GM18873 (cell line): ENCODE data around the gene NR4A1.

Source experiments
- ATAC-seq: cut with Tn5 transposase; IDR thresholded peaks from one replicate; pipeline ENCODE4 v1.9.1; 2021; ENCODE audit warnings: mild to moderate bottlenecking, moderate library complexity, moderate number of reproducible peaks; ENCODE audit not compliant: unreplicated experiment, low FRiP score

NR4A1 gene

DNA sequence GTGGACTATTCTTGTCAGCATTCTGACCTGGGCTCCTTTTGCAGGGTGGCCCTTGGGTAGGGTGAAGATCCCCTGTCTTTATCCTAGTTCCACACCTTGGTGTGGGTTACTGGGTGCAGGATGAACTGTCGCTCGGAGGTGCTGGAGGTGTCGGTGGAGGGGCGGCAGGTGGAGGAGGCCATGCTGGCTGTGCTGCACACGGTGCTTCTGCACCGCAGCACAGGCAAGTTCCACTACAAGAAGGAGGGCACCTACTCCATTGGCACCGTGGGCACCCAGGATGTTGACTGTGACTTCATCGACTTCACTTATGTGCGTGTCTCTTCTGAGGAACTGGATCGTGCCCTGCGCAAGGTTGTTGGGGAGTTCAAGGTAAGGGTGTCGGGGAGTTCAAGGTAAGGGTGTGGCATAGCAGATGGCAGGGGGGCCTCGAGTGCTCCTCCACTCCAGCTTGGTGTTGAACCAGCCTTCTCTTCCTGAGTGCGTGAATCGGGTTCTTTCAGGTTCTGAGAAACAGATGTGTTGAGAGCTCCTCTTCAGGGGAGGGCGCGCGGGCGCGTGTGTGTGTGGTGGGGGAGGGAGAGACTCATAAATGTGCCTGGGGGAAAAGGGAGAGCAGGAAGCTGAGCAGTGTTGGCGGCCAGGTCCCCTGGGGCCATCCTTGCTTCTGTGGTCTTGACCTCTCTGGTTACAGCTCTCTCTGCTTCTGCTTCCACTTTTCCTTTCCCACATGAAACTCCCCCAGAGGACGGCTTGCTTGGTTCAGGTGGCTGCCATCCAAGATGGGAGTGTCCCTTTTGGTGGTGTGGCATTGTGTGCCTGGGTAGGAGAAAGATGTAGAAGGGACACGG lies 22.5 kb downstream of the NR4A1 start:
- no peak for ATAC-seq

DNA sequence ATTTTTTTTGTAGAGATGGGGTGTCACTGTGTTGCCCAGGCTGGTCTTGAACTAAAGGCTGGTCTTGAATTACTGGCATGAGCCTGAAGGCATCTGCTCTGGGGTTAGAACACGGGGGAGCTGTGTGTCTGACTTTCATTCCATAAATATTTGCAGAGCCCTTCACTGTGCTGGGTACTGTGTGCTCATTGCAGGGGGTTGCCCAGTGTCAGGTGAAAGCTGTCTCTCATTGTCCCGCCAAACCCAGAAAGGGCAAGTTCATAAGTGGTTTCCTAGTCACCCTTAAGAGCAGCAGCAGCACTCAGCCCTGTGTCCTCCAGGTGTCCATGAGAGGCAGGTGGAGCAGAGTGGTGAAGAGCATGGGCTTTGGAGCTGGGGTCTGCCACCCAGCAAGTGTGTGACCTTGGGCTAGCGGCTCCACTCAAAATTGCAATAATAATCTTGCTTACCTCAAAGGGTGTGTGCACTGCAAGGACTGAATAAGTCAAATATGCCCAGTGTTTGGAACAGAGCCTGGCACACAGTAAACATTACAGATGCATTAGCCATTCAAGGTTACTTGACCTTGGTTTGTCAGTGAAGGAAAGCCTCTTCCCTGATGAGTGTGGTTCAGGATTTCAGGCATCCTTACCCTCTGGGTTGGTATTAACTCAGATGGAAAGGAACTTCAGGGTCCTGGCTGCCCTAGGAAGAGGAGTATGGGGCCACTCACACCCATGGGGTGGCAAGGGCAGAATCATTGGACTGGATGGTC lies 23.9 kb downstream of the NR4A1 start:
- no peak for ATAC-seq

DNA sequence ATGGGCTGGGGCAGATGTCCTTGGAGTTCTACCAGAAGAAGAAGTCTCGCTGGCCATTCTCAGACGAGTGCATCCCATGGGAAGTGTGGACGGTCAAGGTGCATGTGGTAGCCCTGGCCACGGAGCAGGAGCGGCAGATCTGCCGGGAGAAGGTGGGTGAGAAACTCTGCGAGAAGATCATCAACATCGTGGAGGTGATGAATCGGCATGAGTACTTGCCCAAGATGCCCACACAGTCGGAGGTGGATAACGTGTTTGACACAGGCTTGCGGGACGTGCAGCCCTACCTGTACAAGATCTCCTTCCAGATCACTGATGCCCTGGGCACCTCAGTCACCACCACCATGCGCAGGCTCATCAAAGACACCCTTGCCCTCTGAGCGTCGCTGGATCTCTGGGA lies 25.6 kb downstream of the NR4A1 start:
- no peak for ATAC-seq

DNA sequence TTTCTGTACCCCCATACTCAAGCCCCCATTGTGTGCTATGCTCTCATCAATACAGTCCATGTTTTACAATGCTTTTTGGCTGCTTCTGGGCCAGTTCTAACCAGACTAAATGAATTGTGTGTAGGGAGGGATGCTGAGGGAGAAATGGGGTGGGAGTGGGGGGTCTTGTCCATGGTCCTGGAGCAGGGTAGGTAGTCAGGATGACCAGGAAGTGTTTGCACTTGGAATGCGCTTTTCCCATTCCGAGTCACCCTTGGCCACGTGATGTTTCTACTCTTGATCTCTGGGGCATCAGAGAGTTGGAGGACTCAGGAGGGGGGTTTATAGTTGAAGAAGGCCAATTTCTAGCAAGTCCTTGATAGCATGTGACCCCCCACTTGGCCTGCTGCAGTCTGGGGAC lies 27.0 kb downstream of the NR4A1 start:
- ATAC-seq, result no peak

DNA sequence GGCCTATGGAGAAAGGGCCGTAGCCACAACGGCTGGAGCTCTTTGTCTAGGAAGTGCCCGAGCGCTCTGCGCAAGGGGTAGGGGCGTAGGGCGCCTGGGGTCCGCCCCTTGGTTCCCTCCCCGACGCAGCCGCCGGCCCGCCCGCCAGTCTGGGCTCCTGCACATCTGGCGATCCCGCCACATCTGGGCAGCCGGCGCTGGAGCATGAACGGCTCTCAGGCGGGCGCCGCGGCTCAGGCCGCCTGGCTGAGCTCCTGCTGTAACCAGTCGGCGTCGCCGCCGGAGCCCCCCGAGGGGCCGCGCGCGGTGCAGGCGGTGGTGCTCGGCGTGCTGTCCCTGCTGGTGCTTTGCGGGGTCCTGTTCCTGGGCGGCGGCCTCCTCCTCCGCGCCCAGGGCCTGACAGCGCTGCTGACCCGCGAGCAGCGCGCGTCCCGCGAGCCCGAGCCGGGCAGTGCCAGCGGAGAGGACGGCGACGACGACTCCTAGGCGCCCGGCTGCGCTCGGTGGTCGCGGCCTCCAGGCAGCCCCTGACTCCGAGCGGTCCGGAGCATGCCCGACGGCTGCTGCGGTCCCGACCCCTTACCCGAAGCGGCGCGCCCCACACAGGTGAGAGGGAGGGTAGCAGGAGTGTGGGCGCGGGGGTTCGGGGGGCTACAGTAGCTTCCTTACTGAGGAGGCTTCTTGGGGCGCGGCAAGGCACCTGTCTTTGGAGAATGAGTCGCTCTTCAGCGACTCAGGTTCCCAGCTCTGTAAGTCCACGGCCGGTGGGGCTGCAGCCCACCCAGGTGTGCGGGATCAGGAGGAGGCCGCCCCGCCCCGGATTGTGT lies 28.5 kb downstream of the NR4A1 start, which contains the start of gene SMIM41:
Gene SMIM41, plus strand, starts transcription at position 129 of the 827 bp plus-strand sequence. Its CDS starts 76 bp downstream, at position 205.
- ATAC-seq, result no peak

DNA sequence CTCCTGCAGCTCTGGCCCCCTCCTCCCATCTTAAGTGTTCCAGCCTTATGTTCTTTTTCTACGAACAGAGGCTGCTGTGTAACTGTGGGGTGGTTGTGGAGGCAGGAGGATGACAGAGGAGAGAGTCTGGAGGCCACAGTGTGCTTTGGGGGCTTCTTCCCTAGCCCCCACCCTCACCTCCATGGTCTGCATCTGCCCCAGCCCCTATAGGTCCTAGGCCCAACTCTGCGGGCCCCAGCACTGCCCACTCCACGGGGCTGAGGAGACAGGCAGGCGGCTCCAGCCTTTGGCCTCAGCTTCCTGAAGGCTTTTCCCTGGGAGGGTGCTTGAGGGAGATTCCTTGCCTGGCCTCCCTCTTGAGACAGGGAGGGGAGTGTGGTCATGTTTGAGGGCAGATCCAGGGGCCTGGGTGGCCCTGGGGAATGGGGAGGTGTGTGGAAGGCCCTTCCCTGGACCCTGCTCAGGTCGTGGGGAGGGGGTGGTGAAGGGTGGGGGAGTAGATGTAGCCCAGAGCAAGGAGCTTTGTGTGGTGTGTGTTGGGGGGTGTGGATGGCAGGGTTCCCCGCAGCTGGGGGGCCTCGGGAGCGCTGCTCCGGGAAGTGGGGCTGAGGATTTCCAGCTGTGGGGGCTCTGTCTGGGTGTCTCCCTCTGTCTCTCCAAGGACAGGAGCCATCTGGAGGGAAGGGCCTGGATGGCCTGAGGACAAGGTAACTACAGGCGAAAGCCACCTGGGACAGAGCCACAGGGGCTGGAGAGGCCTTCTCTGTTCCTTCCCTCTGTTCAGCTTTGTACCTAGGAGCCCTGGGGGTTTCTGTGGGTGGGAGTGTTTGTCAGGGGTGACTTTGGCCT lies 29.4 kb downstream of the NR4A1 start:
- no peak for ATAC-seq

DNA sequence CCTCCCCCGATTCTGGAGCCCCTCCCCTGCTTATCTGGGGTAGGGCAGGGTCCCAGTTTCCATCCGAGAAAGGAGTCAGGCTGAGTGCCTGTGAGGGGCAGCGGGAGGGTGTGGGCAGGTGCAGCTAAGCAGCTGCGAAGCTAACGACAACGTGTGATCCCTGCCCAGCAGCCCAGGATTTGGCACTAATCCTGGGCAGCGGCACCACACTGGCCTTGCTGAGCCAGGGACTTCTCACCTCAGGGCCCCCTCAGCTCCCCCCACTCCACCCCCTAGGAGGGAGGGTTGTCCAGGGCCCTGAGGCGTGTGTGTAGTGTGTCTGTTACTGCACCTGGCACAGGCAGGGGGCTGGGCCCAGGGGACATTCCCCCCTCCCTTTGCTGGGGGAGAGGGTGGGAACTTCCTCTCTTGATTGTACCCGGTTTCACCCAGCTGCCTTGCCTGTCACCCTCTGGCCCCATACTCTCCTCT lies 30.1 kb downstream of the NR4A1 start:
- no peak for ATAC-seq

DNA sequence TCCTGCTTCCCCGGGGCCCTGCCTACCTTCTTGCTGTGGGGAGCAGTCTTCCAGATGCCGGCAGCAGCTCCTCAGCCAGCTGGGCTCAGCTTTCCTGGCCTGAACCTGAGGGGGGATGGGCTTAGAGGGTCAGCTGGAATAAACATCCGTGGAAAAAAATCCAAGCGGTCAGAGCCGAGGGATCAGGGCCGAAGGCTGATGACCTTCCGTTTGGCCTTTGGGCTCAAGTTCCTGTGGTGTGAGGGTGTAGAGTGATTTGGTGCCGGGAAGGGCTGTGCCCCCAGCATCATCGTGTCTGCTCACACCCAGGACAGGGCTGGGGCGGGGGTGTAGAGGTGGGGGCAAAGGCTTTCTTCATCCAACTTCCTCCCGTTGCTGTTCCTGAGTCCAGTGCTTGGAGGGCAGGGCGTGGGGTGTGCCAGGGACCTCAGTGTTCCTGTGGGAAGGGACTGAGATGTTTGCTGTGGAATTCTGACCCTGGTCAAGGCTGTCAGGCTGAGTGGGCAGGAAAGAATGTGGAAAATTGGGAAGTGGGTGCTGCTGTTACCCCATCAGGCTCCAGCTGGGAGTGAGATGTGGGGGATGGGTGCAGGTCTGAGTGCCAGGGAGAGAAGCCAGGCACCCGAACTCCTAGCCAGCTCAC lies 30.9 kb downstream of the NR4A1 start:
- no peak for ATAC-seq

DNA sequence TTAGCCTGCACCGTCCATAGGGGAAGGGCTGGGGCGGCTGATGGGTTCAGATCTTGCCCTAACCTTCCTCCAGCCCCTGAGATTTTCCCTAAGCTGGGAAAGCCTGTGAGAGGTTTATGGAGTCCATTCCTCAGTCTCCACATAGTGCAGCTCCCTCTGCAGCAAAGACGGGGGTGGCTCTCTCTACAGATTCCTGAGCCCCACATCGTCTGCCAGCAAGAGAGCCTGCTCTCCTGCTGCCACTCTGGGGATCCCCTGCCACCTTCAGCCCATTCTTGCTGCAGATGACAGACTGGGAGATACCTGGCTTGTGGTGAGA lies 31.4 kb downstream of the NR4A1 start:
- no peak for ATAC-seq

DNA sequence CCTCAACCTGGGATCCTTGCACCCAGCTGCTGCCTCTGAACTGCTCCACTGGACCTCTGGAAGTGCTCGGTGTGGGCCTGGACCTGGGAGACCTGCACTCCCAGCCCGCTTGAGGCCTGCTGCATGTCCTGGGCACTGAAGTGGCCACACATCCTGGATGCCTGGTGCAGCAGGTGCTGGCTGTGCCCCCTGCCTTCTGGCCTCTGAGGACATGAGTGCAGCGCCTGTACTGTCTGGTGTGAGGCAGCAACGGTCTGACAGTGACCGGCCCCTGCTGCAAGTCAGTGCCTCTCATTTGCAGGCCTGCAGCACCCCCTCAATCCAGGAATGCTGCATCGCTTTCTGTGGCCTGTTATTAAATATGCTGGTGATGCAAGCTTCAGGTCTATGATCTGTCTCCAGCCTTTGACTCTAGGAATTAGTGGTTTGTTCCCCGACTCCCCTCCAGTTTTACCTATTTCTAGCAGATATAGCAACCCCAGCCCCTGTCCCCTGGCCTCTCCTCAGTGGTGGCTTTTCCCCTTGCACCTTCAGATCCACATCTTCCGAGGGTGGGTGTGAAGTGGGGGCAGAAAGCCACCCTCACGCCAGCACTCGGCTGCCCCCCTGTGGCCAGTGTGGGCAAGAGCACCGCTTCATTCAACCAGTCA lies 31.9 kb downstream of the NR4A1 start:
- ATAC-seq, result no peak

DNA sequence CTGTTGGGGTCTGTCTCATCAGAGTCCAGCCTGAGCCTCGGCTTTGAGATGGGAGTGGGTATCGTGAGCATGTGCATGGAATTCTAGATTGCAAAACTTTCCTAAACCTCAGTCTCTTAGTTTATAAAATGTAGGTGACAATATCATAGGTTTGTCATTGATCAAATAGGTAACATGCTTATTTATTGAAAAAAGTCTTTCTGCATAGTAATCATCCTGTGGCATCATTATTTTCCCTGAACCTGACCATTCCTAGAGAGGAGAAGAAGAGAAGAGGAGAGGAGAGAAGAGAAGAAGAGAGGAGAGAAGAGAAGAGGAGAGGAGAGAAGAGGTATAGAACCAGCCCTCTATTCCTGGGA lies 32.4 kb downstream of the NR4A1 start:
- ATAC-seq, result no peak

DNA sequence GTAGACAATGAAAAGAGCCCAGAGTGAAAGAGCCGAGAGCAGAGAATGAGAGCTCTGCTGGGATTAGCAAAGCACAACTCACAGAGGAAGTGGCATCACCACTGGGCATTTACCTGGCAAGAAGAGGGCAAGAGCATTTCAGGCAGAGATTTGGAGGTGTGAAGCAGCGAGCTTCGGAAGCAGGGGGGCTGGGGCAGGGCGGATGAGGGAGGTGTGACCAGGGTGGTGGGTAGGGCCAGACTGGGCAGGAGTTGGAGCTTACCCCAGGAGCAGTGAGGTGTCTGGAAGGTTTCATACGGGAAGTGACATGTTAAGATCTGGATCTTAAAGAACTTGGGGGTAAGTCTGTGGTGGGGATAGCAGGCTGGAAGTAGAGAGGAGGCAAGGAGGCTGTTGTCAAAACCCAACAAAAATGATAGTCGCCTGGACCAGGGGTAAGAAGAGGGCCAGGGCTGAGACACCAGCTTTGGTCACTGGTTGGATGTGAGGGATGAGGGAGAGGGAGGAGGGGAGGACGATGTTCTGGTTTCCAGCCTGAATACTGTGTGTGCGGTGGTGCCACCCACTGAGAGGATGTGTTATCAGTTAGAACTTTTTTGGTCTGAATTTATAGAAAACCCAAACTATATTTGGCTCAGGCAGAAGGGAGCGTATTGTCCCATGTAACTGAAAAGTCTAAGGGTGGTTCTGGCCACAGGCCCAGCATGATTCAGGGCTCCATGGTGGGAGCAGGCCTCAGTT lies 33.4 kb downstream of the NR4A1 start:
- no peak for ATAC-seq

DNA sequence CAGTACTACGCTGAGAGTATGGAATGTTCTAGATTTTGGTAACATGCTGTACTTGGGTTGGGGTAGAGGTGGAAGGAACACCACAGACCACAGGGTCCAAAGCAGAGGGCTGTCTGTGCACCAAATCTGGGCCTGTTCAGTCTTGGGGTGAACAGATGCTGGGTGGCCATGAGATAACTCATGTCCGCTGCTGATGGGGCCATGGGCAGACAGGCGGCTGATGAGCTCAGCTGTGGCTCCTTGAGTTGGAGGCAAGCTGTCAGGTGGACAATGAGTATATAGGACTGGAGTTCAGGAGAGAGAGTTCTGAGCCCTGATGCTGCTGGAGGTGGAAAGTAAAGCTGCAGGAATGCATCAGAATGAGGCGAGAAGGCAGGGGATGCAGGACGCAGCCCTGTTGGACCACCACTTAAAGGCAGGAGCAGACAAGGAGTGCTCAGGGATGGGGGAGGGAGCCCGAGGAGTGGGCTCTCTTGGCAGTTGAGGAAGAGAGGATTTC lies 34.5 kb downstream of the NR4A1 start:
- no peak for ATAC-seq

DNA sequence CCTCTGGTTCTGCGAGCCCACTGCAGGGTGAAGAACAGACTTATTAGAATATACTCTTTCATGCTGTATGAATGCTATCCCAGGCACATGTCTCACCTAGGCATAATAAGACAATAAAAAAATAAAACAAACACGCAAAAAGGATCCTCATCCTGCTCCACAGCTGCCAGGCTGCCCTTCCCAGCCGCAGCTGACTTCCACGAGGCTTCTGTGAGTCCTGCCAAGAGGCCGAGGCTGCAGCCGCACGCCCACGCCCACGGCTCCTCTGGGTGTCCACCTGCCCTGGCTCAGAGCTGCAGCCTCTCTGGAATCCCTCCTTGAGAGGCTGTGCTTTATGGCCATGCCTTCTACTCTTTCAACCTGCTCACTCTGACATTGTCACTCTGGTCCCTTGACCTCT lies 35.1 kb downstream of the NR4A1 start:
- ATAC-seq, result no peak

DNA sequence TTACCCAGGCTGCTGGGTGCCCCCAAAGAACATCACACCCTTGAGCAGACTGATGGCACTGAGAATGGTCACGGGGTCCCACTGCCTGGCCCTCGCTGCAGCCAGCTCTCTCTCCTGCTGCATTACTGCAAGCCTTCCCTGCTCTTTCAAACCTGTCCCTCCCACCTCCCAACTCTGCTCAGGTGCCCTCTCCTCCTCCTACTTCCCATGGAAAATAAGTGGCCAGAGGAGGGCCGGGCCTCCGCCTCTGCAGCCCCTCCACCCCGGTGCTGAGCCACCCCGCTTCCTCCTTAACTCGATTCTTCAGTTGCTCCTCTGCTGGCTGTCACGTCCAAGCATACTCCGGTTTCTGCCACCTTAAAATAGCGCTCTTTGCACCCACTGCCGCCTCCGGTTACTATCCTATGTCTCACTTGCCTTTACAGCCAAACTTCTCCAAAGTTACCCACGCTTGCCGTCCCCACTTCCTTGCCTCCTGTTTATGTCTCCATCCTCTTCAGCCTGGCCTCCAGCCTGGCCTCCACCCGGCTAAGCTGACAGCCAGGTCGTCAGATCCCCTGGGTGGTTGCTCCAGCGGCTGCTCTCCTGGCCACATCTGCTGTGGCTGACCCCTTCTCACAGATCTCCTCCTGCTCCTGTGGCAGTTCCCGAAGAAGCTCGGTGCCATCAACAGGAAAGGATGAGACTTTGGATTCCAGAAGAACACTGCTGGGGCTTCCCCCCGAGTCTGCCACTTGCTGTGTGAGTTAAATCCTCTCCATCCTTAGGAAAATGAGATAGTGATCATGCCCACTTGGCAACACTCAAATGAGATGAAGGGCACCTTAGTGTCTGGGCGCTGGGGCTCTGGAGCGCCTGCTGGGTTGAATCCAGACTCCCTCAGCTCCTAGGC lies 35.9 kb downstream of the NR4A1 start:
- ATAC-seq, result no peak

DNA sequence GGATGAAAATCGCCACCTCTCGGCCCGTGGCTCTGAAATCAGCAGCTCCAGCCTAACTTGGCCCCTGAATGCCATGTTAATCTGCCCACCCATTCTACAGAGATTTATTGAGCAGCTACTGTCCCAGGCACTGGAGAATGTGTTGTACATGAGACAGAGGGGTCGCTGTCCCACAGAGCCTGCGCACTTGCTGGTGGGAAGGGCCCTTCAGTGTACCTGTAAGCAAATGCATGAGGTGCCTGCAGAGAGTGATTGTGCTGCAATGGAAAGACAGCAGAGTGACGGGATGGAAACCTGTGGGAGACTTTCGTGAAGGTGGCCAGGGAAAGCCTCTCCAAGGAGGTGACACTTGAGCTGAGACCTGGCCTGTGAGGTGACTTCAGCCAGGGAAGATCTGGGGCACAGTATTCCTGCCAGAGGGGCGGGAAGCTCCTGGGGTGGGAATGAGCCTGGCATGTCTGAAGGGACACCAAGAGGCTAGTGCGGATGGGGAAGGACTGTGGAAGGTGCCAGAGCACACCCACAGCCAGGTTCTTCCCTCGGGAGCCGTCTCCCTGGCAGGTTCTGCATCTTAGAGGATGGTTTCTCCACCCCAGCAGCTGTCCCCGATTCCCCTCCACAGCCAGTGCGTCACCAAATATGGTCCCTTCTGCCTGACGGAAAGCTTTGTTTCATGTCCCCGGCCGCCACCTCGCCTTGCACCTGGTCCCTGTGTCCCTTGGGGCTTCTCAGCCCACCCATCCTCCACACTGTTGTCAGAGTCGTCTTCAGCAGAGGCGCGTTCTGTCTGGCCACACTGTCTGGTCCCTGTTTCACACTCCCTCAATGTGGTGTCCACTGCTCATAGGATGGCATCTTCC lies 36.9 kb downstream of the NR4A1 start:
- no peak for ATAC-seq
